Stimulated activated CD8-positive, alpha-beta memory T cell treated with anti-CD3 and anti-CD28 coated beads, Interleukin-7, amount 100 ng/mL, for 24 hours (primary cell): ENCODE data around the gene PPP1R9A.

Source experiments
- DNase-seq: peaks from one replicate; pipeline ENCODE4 v3.0.0-alpha.2; 2020; ENCODE audit warnings: low read depth

Gene PPP1R9A

DNA sequence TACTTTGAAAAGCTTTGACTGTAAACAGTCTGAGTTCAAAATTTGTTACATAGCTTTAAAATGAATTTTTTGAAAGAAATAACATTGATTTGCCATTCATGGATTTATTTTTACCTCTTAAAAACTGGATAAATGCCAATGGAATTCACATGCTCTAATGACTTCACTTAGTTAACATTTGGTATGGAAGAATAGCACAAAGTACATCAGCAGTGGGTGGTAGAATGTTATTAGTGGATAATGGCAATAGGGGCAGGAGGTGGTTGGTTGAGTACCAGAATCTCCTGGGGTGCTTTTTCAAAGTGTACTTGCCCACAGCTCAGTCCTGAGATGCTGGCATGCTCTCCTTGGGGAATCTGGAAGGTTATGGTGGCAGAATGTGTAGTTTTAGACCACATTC, 4.7 kb downstream of the PPP1R9A start:
- no peak for DNase-seq

DNA sequence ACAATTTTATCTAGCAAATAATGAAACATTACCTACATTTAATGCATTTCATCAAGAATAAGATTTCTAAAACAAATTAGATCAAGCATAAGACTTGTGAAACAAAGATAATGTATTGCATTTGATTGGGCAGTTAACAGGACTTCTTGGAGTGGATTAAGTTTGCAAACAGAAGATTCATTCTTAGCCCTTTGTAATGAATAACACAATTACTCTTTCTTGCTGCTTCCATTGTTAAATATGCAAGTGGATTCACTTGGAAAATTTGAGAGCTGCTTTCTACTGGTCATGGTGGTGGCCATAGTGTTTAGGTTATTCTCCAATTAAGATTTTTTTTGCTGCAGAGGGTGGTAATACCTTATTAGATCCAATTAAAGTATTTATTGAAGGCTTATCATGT, 6.0 kb downstream of the PPP1R9A start:
- no peak for DNase-seq

DNA sequence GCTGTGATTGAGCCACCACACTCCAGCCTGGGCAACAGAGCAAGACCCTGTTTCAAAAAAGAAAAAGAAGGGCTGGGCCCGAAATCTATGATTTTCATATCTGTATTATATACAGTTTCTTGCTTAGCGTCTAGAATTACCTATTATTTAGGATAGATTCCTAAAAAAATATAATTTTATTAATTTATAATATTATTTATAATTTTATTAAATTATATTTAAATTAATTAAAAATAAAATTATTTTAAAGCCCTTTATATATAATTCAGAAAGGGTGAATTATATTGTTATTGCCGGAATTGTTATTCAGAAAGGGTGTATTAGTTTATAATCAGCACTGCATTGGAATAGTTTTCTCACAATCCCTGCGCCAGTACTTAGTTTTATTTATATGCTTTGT, 14.5 kb downstream of the PPP1R9A start:
- DNase-seq: no peak

DNA sequence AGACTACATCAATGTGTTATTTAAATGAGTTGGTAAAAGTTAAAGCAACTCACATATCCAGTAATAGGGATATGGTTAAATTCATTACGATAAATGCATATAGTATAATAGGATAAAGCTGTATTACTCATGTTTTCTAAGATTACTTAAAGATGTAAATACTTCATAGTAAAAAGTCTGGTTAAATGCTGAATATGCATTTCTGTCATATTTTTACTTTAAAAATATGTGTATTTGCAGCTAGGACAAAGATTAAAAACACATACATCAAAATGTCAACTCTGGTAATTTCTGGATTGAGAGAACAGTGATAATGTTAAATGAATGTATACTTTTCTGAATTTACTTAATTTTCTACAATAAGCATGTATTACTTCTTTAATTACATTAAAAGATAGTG, 15.1 kb downstream of the PPP1R9A start:
- DNase-seq: no peak

DNA sequence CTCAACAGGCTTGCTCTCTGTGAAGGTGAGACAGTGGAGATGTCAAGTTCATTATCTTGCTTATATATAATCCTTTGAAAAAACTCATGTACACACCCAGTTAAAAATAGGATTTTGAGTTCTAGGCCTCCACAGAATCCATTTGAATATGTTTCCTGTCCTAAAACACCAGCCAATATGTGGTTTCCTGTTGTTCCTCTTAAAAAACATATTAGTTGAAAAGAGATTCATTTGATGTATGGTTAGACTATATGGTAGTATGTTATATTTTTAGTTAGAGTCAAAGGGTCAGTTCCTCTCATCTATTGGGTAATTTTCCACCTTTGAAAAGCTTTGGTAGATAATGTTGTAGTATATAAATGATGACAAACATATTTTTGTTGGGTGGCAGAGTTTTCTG, 16.0 kb downstream of the PPP1R9A start:
- no peak for DNase-seq

DNA sequence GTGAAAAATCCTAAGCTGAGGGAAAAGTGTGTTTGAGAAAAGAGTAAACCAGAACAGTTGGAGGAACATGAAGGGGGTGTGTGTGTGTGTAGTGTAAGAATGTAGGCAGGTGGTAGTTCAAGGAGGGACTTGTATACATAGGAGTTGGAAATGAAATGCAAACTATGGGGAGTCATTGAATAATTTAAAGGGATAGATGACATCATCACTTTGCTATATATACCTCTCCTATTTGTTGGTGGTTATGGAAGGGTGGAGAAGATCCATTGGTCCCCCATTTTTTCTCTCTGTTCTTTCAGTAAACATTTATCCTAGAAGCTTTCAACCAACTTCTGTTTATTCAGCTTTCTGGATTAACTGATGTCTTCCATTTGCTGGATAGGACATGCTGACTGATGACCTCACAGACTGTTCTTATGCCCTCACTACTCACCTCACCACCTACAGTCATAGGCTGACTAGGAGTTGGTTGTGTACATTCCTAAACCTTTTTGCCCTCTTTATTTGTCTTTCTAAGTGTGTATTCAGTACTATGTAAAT, 20.8 kb downstream of the PPP1R9A start:
- DNase-seq: no peak

DNA sequence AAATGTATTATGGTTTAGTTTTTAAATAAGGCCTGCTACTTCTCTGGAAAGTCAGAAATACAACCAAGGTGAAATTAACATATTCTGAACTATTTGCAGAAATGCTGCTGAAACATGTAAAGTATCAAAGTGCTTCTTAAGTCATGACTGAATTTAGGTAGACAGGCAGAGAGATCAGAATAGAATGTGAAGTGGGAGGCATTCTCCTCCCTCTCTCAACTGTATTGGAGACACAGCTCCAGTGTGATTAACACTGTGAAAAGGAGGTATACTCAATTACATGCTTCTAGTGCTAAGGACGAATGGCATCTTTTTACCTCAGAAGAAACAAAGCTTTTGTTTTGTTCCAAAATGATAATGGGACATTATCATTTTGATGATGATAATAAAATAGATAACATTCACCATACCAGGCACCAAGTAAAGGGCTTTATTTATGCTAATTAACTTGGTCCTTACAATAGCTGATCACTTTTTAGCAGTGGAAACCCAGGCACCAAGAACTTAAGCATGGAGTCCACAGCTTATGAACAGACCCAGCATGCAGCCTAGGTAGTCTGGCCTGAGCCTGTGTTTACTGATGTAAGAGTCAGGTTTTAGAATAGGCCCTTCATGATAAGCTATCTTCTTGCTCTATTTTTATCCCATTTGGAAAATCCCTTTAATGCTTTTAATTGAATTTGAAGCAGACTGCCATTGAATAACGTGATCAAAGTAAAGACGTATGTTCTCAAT, 26.0 kb downstream of the PPP1R9A start:
- DNase-seq: no peak

DNA sequence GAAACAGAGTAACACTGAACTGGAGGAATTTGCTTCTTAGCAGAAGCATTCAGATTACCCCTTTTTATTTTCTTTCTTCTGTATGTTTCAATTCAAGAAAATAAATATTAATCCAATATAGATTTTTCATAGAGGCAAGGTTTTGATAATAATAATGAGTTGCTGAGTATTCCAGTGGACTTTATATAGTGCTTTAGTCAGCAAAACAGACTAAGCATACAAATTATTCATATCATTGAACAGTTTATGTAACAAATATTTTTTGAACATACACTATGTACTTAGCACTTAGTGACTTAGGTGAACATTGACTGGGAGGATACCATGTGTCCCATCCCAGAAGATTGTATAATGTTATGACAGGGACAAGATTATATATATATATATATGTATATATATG, 32.0 kb downstream of the PPP1R9A start:
- DNase-seq: no peak

DNA sequence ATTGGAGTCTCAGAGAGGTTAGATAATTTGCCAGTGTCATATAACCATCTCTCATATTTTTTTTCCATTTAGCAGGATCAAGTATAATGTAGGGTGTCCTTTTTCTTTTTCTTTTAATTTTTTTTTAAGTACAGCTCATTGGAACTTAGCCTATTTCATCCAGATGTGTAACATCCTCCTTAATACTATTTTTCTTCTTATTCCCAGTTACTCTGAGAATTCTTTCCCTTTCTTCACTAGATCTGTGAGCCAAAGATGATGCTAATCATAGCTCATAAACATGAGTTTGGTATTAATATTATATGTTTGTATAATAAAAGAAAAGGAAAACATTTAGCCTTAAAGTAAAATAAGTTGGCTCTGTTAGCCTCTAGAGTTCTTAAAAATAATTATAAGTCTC, 32.8 kb downstream of the PPP1R9A start:
- no peak for DNase-seq

DNA sequence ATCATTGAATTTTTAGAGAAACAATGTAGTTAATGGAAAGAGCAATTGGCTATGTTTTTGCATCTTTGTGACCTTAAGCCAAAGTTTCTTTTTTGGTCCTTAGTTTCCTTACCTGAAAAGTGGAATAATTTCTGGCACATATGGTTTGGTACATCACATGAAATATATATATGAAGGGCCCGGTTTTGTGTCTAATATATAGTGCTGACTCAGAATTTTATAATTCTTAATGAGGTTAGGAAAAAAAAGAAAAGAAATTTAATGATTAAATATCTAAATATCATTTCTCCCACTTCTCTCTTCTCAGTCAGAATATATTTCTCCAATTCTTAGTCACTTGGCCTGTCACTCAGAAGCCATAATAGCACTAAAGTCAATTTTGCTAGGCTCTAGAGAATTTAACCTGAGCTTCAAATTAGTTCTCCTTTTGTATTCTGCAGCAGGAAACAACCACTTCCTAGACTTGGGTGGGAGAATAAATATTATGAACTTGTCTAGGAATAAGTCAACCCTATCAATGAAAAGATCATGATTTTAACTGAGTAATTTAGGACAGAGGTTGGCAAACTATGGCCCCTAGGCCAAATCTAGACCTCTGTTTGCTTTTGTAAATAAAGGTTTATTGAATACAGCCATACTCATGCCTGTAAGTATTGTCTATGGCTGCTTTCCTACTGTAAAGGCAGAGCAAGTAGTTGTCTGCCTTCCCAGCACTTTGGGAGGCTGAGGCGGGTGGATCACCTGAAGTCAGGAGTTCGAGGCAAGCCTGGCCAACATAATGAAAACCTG, 34.6 kb downstream of the PPP1R9A start:
- no peak for DNase-seq

DNA sequence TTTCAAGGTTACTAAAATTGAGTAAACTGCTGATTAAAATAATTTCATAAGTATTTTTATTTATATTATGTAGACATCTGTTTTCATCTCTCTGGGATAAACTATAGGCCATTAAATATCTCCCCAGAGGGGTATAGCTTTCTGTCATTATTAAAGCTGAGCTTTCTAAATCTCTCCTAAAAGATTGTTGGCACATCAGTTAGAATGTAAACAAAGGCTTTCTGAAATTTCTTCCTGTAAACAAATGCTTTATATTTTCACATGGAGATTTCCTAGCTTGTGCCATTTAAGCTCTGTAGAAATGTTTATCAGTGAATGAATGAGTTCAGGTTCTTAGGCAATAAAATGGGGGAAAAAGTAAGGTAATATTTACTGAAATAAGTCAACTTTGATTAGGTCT, 35.7 kb downstream of the PPP1R9A start:
- no peak for DNase-seq

DNA sequence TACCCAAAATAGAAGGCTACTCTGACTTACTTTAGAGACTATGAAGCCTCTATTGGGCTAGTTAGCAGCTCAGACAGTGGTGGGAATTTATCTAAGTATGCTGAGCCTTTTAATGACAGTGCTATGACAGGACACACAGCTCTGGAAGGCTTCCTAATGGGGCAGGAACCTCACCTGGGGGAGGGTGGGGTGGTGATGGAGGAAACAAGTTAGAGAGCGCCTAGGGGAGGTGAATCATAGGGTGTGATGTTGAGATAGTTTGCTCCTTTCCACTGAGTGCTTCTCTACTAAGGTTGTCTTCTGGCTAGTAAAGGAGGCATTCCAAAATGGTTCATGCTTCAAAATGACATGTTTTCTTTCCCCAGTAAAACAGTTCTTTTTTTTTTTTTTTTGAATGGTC, 42.1 kb downstream of the PPP1R9A start:
- no peak for DNase-seq

DNA sequence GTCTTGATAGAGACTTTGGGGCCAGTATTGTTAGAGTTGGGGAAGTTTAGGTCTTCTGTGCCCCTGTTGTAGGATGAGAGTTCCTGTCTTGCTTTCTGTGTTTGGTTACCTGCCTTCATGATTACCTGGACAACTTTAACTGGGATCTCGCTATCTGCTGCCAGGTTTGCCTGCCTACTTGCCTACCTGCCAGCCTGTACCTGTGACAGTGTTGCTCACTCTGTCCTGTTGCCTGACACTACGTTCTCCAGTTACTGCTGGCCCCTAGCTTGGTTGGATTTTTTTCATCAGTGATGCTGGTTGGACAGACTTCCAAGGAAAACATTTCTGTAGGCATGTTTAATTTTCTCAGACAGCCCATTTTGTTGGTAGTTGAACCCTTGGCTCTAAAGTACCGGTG, 48.4 kb downstream of the PPP1R9A start:
- DNase-seq: no peak

DNA sequence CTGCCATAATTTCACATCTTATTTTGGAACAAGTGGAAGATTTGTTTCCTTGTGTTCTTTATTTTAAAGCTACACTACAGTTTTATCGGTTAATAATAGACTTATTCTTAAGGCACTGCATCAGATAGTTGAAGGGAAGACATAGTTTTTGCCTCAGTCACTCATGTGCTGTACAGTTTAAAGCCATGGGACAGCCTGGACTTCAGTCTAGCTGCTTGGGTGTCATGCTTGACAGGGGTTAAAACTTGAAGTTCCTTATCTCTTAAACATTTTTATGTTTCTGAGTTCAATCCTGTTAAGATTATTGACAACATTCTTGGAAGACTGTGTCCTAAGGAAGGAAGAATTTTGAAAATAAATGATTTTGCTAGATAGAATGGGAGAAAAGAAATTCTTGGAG, 49.7 kb downstream of the PPP1R9A start:
- DNase-seq: no peak

DNA sequence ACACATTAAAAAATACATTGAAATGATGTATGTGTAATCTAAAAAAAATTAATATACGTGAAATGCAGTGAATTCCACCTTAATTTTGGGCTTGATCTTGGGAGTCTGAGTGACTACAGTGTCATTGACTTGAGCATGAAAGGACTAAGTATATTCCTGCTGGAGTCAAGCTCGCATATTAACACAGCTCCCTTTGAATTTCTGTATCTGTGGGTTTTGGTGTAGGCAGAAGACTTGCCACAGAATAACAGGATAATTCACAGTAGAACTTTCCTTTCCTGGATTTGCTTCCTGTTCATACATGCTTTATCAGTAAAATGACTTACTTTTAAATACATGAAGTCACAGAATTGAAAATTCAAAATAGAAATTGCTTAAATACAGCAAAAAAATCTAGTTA, 55.3 kb downstream of the PPP1R9A start:
- no peak for DNase-seq

DNA sequence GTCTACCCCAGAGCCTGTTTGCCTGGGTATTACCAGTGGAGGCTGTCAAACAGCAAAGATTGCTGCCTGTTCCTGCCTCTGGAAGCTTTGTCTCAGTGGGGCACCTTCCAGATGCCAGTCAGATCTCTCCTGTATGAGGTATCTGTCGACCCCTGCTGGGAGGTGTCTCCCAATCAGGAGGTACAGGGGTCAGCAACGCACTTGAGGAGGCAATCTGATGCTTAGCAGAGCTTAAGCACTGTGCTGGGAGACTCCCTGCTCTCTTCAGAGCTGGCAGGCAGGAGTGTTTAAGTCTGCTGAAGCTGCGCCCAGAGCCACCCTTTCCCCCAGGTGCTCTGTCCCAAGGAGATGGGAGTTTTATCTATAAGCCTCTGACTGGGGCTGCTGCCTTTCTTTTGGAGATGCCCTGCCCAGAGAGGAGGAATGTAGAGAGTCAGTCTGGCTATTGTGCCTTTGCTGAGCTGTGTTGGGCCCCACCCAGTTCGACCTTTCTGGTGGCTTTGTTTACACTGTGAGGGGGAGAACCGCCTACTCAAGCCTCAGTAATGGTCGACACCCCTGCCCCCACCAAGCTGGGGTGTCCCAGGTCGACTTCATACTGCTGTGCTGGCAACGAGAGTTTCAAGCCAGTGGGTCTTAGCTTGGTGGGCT, 62.2 kb downstream of the PPP1R9A start:
- DNase-seq: no peak

DNA sequence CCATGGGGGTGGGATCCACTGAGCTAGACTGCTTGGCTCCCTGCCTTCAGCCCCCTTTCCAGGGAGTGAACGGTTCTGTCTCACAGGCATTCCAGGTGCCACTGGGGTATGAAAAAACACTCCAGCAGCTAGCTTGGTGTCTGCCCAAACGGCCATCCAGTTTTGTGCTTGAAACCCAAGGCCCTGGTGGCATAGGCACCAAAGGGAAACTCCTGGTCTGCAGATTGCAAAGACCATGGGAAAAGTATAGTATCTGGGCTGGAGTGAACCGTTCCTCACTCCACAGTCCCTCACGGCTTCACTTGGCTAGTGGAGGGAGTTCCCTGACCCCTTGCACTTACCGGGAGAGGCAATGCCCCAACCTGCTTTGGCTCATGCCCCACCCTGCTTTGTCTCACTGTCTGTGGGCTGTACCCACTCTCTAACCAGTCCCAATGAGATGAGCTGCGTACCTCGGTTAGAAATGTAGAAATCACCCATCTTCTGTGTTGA, 62.7 kb downstream of the PPP1R9A start:
- no peak for DNase-seq

DNA sequence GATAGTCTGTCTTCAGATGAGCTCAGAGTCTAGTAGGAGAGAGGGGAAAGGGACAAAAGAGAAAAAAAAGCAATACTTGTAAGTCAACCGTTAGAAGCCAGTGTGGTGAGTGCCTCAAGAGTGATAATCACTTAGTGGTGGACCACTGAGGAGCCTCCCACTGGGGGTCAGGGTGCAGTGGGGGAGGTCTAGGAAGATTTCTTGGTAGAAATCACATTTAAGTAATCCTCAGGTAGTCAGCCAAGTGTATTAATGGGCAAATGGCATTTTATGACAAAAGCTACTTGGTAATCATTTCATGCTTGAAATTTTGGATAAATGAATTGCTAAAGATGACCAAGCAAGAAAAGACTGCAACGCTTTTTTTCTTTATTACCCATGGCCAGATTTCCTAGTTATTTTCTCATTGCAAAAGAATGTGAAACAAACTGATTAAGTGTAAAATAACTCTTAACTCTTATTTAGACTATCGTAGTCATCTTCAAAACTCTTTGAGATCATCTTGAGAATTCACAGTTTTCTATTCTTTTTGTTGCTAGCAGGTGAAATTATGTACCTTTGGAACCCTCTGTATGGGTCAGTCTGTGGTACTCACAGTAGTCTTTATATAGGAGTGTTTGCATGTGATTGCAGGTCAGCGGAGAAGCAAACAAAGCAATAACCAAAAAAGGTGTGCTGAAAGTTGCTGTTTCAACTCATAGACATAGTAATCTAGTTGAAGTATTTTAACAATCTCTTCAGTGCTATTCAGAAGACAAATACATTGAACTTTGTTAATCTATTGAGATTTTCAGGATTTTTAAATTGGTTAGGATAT, 63.9 kb downstream of the PPP1R9A start:
- no peak for DNase-seq

DNA sequence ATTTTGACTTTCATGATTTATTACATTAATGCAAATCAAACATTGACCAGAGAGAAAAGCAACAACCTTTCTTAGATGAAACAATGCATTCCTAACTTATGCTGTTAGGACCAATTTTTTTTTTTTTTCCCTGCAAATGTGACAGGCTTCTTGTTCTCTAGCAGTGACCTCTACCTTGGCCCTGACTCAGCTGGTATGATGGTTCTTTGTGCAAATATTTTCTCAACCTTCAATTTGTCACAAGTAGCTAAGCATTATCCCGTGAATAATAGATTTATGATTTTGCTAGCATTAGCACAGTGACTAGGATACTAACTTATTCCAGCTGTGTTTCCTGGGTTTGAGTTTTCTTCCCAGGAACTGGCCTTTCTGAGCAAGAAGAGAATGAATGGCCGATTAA, 64.9 kb downstream of the PPP1R9A start:
- DNase-seq: no peak

DNA sequence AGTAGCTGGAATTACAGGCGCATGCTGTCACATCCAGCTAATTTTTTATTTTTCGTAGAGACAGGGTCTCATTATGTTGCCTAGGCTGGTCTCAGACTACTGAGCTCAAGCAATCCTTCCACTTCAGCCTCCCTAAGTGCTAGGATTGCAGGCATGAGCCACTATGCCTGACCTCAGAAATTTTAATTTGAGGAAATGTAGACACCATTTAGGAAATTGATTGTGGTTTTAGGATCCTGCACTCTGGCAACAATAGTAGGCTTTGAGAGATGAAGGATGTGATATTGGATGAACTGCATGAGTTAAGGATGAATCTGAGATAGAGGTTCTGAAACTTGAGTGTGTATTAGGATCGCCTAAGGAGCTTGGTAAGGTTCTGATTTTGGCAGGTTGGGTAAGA, 66.5 kb downstream of the PPP1R9A start:
- no peak for DNase-seq

DNA sequence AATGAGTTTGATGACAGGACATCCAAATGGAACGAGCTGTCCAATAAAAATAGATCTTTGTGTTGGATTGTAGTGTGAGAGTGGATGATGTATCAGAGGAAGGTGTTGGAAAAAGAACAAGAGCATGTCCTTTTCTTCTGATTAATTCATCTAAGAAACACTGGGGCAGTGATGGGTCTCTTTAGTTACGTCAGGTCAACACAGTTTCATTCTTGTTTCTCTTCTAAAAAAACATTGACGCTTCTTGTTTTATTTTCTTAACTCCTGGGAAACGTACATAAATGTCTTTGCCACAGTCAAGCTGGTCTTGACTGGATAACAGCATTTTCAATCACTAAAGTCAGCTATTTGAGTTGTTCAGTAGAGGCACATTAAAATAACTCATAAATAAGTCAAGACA, 67.0 kb downstream of the PPP1R9A start:
- no peak for DNase-seq

DNA sequence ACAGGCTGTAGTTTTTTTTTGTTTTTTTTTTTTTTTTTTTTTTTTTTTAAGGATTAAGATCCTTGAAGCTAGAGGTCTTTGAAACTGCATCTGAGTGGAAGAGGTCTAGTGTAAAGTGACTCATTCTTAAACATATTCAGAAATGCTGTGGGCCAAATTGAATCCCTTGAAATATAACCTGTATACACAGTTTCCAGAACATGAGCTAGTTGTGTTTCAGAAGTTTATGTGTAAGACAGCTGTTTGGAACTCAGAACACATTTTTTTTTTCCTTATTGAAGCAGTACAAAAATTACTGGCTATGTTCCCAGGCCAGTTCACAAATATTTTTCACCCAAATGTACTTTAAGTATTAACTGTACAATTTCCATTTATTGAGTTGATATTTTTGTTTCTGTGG, 67.9 kb downstream of the PPP1R9A start:
- DNase-seq: no peak
